Glomerular endothelial cell (primary cell): ENCODE results near the gene ITPK1. TPM values are rescaled to one million over a fixed set of nuclear protein-coding genes. Genes with fewer than 3 reads are reported as not detected.

Experiments used
- DNase-seq: peaks from one replicate; pipeline ENCODE4 v3.0.0-alpha.2; 2011; ENCODE audit warnings: low read depth, low spot score; ENCODE audit errors: extremely low read depth
- total RNA-seq: library from RNA; depleted of rRNA; stranded (reverse); fragments of >200 nt; gene quantifications from 2 replicates; pipeline ENCODE4 v1.2.3, GENCODE V29; 2015

Gene ITPK1
- total RNA-seq, 1 donor from 2014 or later: 36.3 TPM

DNA sequence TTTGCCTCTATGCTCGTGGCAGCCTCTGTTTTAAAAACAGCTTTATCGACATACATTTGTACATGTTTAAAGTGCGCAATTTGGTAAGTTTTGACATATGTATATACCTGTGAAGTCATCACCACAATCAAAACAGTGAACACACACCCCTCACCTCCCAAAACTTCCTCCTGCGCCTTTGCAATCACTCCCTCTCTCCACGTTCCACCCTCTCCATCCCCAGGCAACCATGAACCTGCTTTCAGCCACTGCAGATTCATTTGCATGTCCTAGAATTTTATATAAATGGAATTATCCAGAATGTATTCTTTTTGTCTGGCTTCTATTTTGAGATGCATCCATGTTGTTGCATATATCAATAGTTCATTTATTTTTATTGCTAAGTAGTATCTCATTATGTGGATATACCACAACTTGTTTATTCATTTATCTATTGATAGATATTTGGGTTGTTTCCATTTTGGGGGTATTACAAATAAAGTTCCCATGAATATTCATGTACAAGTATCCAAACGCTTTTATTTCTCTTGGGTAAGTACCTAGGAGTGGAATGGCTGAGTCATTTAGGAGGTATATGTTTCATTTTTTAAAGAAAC is 208.3 kb downstream of the ITPK1 start:
- DNase-seq: no peak

- no peak for DNase-seq
Measured at GRCh38 chr14:92906823-92907222, 208.9 kb downstream of the ITPK1 start.

DNA sequence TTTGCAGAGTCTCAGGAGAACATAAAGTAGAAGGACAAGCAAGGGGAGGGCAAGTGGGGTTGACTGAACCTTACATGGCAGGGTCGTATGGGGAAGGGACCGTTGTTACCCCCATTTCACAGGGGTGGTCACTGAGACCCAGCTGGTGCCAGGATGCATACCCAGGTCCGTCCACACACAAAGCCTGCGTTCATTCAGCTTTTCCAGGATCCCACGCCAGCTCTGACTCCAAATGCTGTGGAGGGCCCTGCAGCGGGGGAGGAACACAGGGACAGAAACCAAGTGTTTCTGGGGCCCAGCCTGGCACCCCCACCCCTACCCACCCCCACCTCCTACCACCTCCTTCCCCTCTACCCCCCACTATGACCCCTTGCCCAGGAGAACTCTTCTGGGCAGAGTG is 209.3 kb downstream of the ITPK1 start:
- DNase-seq: no peak

DNA sequence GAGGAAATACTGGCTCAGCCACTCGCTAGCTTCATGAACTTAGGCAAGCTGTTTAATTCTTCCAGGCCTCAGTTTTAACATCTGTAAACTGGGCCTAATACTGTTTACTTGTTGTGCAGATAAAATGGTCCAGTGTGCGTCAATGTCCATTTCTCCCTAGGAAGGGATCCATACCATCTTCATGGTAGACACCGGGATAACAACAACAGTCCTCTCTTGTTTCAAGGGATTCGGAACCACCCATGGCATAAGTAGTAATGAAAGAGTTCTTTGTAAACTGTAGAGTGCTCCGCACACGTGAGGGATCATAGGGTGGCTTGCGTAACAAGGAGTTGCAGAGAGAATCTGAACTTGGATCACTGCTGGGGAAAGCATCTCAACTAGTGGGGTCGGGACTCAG is 210.1 kb downstream of the ITPK1 start:
- no peak for DNase-seq

DNA sequence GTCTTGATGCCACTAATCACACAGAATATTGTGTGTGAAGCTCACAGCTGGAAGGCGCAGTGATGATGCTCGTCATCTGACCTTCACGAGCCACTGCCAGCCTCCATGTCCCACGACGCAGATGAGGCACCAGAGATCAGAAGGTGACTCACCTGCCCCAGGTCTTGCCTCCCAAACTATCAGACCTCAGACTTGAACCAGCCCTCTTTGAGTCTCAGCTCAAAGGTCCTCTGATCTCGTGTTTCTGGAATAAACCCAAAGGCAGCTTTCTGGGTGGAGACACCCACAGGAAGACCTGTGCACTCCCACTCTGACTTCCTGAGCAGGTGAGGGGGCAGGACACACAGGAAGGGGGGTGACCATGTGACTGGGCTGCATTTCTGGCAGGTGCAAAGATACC is 212.4 kb downstream of the ITPK1 start:
- no peak for DNase-seq

DNA sequence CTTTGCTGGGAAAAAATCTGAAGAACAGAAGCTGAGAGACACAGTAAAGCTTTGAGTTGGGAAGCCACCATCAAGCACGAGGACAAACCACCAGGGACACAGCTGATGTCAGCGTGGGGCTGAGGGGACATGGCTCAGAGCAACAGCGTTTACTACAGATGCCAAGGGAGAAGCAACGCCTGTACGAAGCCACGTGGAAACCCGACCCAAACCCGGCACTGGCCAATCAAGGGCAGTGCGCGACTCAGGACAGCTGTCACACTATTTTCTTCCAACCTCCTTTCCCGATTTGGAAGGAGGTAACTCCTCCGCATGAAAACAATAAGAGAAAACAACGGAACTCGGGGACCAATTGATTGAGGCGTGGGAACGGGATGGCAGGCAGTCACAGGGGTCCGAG is 213.0 kb downstream of the ITPK1 start:
- DNase-seq: no peak

- no peak for DNase-seq
Measured at GRCh38 chr14:92902191-92902590, 213.5 kb downstream of the ITPK1 start.

GRCh38 chr14:92900660-92901059 is 215.1 kb downstream of the ITPK1 start:
- DNase-seq: no peak

DNA sequence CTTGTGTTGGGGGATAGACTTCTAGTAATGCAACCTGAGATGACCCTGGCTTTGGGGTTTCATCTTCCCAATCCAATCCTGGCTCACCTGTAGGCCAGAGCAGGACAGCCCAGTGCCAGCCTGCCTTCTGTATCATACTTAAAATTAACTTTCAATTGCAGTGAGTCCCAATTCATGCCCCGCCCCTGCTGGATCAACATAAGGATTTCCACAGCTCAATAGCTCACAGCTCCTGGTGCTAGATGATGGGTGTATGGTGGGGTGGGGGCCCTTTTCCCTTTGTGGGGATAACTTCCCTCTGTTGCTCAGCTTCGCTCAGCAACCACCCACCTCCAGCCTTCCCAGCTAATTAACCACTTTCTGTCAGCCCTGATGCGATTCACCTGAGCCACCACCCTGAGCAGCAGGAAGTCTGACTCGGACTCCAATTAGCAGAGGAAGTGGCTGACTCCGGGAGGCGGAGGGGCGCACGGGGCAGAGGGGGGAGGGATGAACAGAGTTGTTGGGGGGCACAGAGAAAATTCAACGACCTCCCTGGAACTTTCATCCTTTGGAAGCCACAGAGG is 217.1 kb downstream of the ITPK1 start:
- no peak for DNase-seq

DNA sequence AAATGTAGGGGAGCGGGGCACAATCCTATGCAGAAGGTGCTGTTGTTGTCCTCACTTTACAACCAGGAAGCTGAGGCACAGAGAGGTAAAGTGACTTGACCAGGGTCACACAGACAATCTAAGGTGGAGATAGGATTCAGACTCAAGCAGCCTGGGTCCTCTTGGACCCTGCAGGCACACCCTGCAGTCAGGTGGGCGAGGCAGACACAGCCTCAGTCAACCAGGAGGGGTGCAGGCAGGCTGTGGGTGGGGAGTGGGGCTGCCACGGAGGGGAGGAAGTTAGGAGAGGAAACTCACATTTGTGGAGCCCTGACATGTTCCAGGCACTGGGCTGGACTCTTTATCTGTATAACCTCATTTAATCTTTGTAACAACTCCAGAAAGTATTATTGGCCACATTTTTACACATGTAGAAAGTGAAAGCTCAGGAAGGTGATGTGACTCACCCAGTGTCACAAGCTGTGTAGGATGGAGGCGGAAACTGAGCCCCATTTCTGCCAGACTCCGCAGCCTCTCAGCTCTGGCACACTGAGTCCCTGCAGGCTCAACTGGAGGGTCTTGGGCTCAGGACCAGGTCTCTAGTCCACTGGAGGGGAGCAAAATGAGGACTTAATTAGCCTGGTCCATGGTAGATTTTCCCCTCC is 217.7 kb downstream of the ITPK1 start:
- no peak for DNase-seq

- DNase-seq: no peak
Measured at GRCh38 chr14:92895352-92895878, 220.3 kb downstream of the ITPK1 start.

- DNase-seq: no peak
Measured at GRCh38 chr14:92892589-92892988, 223.1 kb downstream of the ITPK1 start.

DNA sequence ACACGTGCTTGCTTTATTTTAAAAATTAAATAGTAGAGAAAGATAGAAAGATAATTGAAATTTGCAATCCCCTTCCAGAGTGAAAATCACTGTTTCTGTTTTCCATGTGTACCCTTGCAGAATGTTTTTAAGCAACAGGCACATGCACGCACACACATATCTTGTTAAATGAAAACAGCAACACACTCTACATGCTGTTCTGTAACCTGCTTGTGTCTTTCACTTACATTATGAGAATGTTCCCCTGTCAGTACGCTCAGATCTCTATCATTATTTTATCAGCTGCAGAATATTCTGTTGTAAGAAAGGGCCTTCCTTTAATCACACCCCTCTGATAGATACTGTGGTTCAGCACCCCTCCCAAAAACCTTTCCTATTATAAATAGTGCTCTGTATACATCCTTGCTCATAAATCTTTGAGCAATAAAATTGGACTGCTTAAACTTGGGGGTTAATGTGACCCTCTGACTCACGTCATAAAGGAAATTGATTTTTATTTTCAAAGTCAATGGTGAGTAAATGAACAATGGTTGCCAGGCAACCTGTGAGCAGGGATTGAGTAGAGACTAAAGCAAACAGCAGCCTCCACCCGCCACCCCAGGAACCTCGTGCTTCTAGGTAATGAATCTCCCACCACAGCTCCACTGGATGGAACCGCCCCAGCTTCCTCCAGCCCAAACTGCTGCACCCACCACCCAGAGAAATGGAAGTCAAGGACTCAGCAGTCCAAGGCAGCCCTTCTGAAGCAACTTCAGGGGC is 224.7 kb downstream of the ITPK1 start:
- no peak for DNase-seq

- no peak for DNase-seq
Measured at GRCh38 chr14:92888896-92889295, 226.8 kb downstream of the ITPK1 start.

- DNase-seq: no peak
Measured at GRCh38 chr14:92887157-92887556, 228.6 kb downstream of the ITPK1 start.

Other genes with a start within 250 kb of the ITPK1 start
- gene CHGA, start 192.8 kb downstream of the ITPK1 start, total RNA-seq: 0.29 and 5.3 TPM in 2 replicates
- gene MOAP1, start 69.0 kb upstream of the ITPK1 start, total RNA-seq: 18.4 and 19.5 TPM in 2 replicates
- gene LYSET, start 69.4 kb upstream of the ITPK1 start, total RNA-seq: 8.9 and 11.2 TPM in 2 replicates
- gene GON7, start 91.1 kb upstream of the ITPK1 start, total RNA-seq: 10.3 and 11.2 TPM in 2 replicates
- 20.2 and 28.8 TPM in 2 replicates for gene UBR7, start 91.3 kb upstream of the ITPK1 start, total RNA-seq
- gene BTBD7, start 217.1 kb upstream of the ITPK1 start, total RNA-seq: 22.9 and 30.4 TPM in 2 replicates
- gene COX8C, start 231.3 kb upstream of the ITPK1 start, total RNA-seq: not detected in 2 replicates